HG03095 (cell line): ENCODE measurements around the gene BIRC7.

ENCODE experiments used
- ATAC-seq: cut with Tn5 transposase; IDR thresholded peaks from one replicate; pipeline ENCODE4 v1.9.1; 2021; ENCODE audit warnings: moderate library complexity; ENCODE audit not compliant: unreplicated experiment

Gene BIRC7

GRCh38 chr20:63235399-63235983, at the start of gene BIRC7:
Gene BIRC7, plus strand, starts transcription at chr20:63235905. Its CDS starts 192 bp downstream, at chr20:63236097.
- ATAC-seq: no peak

GRCh38 chr20:63186084-63186483, 49.6 kb upstream of the BIRC7 start:
- ATAC-seq: no peak

GRCh38 chr20:63186528-63187316, 49.0 kb upstream of the BIRC7 start:
- no peak for ATAC-seq

- ATAC-seq: no peak
These were observed 48.2 kb upstream of the BIRC7 start for GRCh38 chr20:63187338-63188158.

GRCh38 chr20:63188159-63188442, 47.6 kb upstream of the BIRC7 start:
- ATAC-seq: no peak

- no peak for ATAC-seq
These were observed 46.9 kb upstream of the BIRC7 start for GRCh38 chr20:63188641-63189321.

GRCh38 chr20:63189322-63189642, 46.4 kb upstream of the BIRC7 start:
- no peak for ATAC-seq

GRCh38 chr20:63189846-63190559, 45.7 kb upstream of the BIRC7 start:
- ATAC-seq: no peak

GRCh38 chr20:63190828-63191227, 44.9 kb upstream of the BIRC7 start:
- no peak for ATAC-seq

GRCh38 chr20:63191400-63191799, 44.3 kb upstream of the BIRC7 start:
- no peak for ATAC-seq

- no peak for ATAC-seq
These were observed 43.0 kb upstream of the BIRC7 start for GRCh38 chr20:63192721-63193120.

GRCh38 chr20:63194007-63194796, 41.5 kb upstream of the BIRC7 start:
- no peak for ATAC-seq

- ATAC-seq: no peak
These were observed 40.9 kb upstream of the BIRC7 start for GRCh38 chr20:63194797-63195173.

GRCh38 chr20:63196768-63197470, 38.8 kb upstream of the BIRC7 start:
- ATAC-seq: no peak

GRCh38 chr20:63198606-63199005, 37.1 kb upstream of the BIRC7 start:
- ATAC-seq: no peak

- no peak for ATAC-seq
These were observed 33.7 kb upstream of the BIRC7 start for GRCh38 chr20:63202021-63202420.

- ATAC-seq: no peak
These were observed 32.7 kb upstream of the BIRC7 start for GRCh38 chr20:63202811-63203526.

- no peak for ATAC-seq
These were observed 31.3 kb upstream of the BIRC7 start for GRCh38 chr20:63204362-63204761.

- ATAC-seq: no peak
These were observed 29.8 kb upstream of the BIRC7 start for GRCh38 chr20:63205896-63206295.
